HEK293T (cell line): ENCODE results near the gene DUSP22.

Experiments used
- BHLHE40 ChIP-seq: fragments of 450-650 bp; IDR thresholded peaks from 2 replicates; pipeline ENCODE4 v1.6.1; 2016; ENCODE audit warnings: mild to moderate bottlenecking, moderate library complexity, borderline replicate concordance
- ELF4 ChIP-seq: fragments of 450-650 bp; IDR thresholded peaks from 2 replicates; pipeline ENCODE4 v1.6.1; 2017; ENCODE audit warnings: antibody characterized with exemption
- FOXA1 ChIP-seq: fragments of 450-650 bp; IDR thresholded peaks from 2 replicates; pipeline ENCODE4 v1.6.1; 2016; ENCODE audit warnings: mild to moderate bottlenecking
- SP1 ChIP-seq: fragments of 450-650 bp; IDR thresholded peaks from 2 replicates; pipeline ENCODE4 v1.6.1; 2017

DNA sequence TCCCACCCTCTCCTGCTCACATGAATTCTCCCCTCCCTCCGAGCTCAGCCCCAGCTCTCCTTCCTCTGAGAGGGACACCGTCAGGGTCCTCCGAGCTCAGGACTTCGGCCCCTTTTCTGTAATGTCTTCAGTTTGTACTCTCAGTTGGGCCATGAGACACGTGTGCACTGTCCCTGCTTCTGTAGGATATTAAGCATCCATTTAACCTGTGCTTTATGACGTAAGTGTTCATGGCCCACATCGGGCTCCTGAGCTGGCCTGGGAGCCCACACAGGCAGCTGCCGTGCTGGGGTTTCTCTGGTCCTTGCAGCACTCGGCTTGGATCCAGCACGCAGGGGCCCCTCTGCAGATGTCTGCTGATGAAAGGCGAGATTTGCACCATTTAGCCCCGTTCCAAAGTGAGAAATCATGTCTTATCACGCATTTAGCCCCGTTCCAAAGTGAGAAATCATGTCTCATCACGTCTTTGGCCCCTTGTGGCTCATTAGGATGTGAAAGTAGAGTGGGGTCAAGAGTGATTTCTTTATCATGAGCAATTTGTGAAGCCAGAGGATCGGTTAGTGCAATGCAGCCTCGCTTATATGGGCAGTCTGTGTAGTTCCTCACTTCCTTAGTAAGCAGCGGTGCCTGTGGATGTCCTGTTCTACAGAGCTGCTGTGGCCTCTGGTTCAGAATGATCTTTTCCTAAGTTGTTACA lies 25.3 kb downstream of the DUSP22 start:
- TF ChIP-seq ELF4 = no peak
- no peak for TF ChIP-seq FOXA1
- no peak for TF ChIP-seq SP1
- TF ChIP-seq BHLHE40 = no peak
